Measurements from ENCODE around the gene KLHL41.
"Not testable (repeated sequence)": the region's sequence is repeated elsewhere in the genome, so short reads cannot be mapped to it uniquely, and the experiment has no call there.

KLHL41 gene

DNA sequence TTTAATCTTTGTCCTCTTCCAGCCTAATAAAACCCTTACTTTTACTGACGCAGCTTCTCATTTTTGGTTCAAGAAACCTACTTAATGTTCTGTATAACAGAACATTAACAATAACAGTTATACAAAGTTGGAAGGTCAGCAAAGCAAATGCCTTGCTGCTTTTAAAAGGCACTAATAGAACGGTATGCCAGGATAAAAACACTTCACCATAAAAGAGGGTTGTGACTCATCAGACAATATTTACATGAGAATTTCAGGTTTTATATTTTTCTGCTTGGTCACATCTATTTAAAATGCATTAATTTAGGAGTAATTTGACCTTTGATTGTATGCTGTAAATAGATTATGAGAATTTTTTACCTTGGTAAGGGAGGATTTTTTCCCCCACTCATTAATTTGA is 3.0 kb downstream of the KLHL41 start:
- no peak for ATAC-seq
- TF ChIP-seq ESRRG (CRISPR knock-in tag; IDR thresholded peaks at IDR 0.05) (no peak), PPARA (CRISPR knock-in tag; IDR thresholded peaks at IDR 0.05; ENCODE audit: borderline replicate concordance) (no peak), SNAI2 (CRISPR knock-in tag; IDR thresholded peaks at IDR 0.05) (no peak), PATZ1 (CRISPR knock-in tag; IDR thresholded peaks at IDR 0.05; ENCODE audit: borderline replicate concordance) (no peak), ZNF8 (CRISPR knock-in tag; IDR thresholded peaks at IDR 0.05) (no peak)

- ATAC-seq: no peak
- TF ChIP-seq, protein P1, sequence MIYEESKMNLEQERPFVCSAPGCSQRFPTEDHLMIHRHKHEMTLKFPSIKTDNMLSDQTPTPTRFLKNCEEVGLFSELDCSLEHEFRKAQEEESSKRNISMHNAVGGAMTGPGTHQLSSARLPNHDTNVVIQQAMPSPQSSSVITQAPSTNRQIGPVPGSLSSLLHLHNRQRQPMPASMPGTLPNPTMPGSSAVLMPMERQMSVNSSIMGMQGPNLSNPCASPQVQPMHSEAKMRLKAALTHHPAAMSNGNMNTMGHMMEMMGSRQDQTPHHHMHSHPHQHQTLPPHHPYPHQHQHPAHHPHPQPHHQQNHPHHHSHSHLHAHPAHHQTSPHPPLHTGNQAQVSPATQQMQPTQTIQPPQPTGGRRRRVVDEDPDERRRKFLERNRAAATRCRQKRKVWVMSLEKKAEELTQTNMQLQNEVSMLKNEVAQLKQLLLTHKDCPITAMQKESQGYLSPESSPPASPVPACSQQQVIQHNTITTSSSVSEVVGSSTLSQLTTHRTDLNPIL (CRISPR knock-in tag; IDR thresholded peaks at IDR 0.05; ENCODE audit: low read depth): no peak
- TF ChIP-seq TOX (CRISPR knock-in tag; IDR thresholded peaks at IDR 0.05; ENCODE audit: borderline replicate concordance) (no peak), ARNTL (CRISPR knock-in tag; IDR thresholded peaks at IDR 0.05; ENCODE audit: borderline replicate concordance, low read depth) (no peak), OSR1 (CRISPR knock-in tag; IDR thresholded peaks at IDR 0.05) (no peak), ISL1 (CRISPR knock-in tag; IDR thresholded peaks at IDR 0.05) (no peak)
- TF ChIP-seq, protein P2, sequence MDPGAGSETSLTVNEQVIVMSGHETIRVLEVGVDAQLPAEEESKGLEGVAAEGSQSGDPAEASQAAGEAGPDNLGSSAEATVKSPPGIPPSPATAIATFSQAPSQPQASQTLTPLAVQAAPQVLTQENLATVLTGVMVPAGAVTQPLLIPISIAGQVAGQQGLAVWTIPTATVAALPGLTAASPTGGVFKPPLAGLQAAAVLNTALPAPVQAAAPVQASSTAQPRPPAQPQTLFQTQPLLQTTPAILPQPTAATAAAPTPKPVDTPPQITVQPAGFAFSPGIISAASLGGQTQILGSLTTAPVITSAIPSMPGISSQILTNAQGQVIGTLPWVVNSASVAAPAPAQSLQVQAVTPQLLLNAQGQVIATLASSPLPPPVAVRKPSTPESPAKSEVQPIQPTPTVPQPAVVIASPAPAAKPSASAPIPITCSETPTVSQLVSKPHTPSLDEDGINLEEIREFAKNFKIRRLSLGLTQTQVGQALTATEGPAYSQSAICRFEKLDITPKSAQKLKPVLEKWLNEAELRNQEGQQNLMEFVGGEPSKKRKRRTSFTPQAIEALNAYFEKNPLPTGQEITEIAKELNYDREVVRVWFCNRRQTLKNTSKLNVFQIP (CRISPR knock-in tag; IDR thresholded peaks at IDR 0.05; ENCODE audit: borderline replicate concordance, low read depth): no peak
Measured at GRCh38 chr2:169513094-169513493, 3.6 kb downstream of the KLHL41 start.

DNA sequence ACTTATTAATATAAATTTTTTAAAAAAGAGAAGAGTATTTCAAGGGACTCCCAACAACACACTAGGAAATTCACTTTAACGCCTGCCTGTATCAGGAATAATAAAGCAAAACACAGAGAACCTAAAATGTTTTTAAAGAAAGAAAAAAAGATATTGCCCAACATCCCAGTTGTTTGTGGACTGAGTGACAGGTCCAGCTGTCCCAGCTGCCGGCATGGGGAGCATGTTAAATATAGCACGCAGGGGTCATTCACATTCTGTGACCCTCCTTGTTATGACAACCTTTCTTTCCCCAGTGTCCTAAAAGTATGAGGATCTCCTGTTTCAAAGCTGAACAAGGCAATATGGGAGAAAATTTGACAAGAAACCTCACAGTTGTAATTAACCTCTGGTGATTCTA is 4.4 kb downstream of the KLHL41 start:
- TF ChIP-seq ZNF70 (CRISPR knock-in tag; IDR thresholded peaks at IDR 0.05) (no peak), TSHZ2 (CRISPR knock-in tag; IDR thresholded peaks at IDR 0.05) (no peak), RARB (CRISPR knock-in tag; IDR thresholded peaks at IDR 0.05) (no peak), OSR1 (CRISPR knock-in tag; IDR thresholded peaks at IDR 0.05) (no peak), ISL1 (CRISPR knock-in tag; IDR thresholded peaks at IDR 0.05) (no peak), PATZ1 (CRISPR knock-in tag; IDR thresholded peaks at IDR 0.05; ENCODE audit: borderline replicate concordance) (no peak), TCF4 (CRISPR knock-in tag; IDR thresholded peaks at IDR 0.05; ENCODE audit: borderline replicate concordance) (no peak), PPARA (CRISPR knock-in tag; IDR thresholded peaks at IDR 0.05; ENCODE audit: borderline replicate concordance) (no peak), ARNTL (CRISPR knock-in tag; IDR thresholded peaks at IDR 0.05; ENCODE audit: borderline replicate concordance, low read depth) (no peak), TOX (CRISPR knock-in tag; IDR thresholded peaks at IDR 0.05; ENCODE audit: borderline replicate concordance) (no peak)
- TF ChIP-seq, protein P3, sequence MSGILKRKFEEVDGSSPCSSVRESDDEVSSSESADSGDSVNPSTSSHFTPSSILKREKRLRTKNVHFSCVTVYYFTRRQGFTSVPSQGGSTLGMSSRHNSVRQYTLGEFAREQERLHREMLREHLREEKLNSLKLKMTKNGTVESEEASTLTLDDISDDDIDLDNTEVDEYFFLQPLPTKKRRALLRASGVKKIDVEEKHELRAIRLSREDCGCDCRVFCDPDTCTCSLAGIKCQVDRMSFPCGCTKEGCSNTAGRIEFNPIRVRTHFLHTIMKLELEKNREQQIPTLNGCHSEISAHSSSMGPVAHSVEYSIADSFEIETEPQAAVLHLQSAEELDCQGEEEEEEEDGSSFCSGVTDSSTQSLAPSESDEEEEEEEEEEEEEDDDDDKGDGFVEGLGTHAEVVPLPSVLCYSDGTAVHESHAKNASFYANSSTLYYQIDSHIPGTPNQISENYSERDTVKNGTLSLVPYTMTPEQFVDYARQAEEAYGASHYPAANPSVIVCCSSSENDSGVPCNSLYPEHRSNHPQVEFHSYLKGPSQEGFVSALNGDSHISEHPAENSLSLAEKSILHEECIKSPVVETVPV (CRISPR knock-in tag; IDR thresholded peaks at IDR 0.05): no peak
- TF ChIP-seq, protein P2 (CRISPR knock-in tag; IDR thresholded peaks at IDR 0.05; ENCODE audit: borderline replicate concordance, low read depth): no peak
- TF ChIP-seq, protein P1 (CRISPR knock-in tag; IDR thresholded peaks at IDR 0.05; ENCODE audit: low read depth): no peak
- no peak for ATAC-seq

DNA sequence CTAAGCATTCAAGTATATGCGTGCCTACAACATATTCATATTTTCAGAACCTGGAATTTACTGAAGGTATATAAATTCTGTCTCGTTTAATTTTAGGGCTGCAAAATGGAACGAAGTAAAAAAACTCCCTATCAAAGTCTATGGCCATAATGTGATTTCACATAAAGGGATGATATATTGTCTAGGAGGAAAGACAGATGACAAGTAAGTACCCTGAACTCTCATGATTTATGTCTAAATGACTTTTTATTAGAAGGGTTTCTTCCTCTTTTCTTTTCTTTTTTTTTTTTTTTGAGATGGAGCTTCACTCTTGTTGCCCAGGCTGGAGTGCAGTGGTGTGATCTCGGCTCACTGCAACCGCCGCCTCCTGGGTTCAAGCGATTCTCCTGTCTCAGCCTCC is 5.3 kb downstream of the KLHL41 start:
- not testable (repeated sequence) for ATAC-seq

GRCh38 chr2:169516488-169516995 is 7.0 kb downstream of the KLHL41 start:
- not testable (repeated sequence) for ATAC-seq

Data from SK-N-SH treated with all-trans-retinoic acid at 6 μM for 48 hours (cell line).